ENCODE data around the gene DUSP23.

DUSP23 gene

DNA sequence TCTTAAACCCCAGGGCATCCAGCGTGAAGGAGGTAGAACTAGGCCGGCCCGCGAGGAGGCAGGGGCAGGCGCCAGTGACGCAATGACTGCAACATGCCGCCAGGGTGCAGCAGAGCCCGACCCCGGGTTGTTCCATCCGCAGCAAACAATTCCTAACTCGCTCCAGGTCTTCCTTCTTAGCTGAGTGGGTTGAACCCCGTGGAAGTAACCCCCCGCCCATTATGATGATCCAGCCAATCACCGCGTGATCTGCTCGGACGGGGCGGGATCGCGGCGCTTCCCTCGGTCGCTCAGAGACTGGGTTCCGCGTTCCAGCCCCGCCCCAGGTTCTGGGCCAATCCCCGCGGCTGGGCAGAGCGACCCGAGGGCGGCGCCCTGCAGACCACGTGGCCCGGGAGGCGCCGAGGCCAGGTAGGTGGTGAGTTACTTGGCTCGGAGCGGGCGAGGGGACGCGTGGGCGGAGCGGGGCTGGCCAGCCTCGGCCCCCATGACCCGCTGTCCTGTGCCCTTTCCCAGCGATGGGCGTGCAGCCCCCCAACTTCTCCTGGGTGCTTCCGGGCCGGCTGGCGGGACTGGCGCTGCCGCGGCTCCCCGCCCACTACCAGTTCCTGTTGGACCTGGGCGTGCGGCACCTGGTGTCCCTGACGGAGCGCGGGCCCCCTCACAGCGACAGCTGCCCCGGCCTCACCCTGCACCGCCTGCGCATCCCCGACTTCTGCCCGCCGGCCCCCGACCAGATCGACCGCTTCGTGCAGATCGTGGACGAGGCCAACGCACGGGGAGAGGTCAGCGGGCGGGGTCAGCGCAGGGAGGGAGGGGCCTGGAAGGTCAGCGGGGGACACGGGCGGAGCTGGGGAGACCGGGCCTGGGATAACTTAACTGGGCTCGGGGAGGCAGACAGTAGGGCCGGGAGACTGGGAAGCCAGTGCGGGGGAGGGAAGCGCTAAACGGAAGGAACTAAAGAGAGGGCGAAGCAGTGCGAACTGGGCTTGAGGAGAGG lies at the start of gene DUSP23:
TSS of gene DUSP23 (plus strand) at position 380 of the 1,000 bp plus-strand sequence. CDS start at position 519, 139 bp downstream.
- peak; percentile 95 to 96 for DNase-seq

- DNase-seq, result no peak
Observed at GRCh38 chr1:159737238-159737916, 43.4 kb upstream of the DUSP23 start.

- no peak for DNase-seq
Observed at GRCh38 chr1:159743651-159744410, 36.9 kb upstream of the DUSP23 start.

DNA sequence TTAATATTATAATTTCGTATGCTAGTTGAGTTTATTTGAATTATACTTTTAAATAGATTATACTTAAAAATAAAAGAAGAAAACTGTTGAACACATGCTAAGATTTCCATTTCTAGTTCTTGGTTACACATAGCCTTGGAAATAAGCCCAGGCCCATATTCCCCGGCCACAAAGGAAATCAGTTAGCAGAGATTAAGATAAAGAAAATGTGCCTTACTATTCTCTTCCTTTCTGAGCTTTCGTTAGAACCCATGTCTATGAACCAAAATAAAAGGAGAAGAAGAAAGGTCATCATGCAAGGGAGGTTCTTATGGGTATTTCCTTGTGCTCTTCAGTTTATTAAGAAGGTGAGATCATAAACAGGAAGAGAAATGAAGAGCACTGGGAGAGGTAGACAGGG lies 34.1 kb upstream of the DUSP23 start:
- no peak for DNase-seq

DNA sequence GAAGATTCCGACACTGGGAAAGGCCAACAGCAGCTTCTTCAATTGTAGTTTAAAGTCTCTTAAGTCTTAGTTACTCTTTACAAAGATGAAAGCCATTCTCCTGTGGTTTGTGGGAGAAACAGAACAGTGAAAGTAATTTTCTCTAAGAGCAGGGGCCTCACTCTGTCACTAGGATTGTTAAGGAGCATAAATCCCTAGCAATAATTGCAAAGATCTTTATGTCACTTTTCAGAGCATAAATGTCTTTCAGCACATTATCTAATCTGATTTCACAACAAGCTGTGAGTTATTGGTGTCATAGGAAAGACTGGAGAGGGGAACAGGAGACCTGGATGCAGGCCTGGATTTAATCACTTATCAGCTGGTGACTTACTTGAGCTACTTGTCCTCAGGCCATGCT lies 32.4 kb upstream of the DUSP23 start:
- no peak for DNase-seq

GRCh38 chr1:159749630-159750029 lies 31.1 kb upstream of the DUSP23 start:
- DNase-seq, result no peak

DNA sequence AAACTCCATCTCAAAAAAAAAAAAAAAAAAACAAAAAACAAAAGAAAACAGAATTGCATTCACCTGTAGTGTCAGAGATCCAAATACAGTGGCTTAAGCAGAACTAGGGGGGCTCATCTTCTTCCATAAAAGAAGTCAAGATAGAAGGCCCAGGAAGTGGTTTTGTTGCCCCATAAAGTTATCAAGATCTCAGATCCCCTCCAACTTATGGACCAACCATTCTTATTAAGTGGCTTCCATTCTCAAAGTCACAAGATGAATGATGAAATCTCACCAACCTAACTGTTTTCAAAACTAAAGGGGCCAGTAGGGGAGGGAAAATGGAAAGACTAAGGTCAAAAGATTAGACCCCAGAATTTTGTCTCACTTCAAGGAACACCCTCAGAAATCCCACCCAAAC lies 30.1 kb upstream of the DUSP23 start:
- no peak for DNase-seq

DNA sequence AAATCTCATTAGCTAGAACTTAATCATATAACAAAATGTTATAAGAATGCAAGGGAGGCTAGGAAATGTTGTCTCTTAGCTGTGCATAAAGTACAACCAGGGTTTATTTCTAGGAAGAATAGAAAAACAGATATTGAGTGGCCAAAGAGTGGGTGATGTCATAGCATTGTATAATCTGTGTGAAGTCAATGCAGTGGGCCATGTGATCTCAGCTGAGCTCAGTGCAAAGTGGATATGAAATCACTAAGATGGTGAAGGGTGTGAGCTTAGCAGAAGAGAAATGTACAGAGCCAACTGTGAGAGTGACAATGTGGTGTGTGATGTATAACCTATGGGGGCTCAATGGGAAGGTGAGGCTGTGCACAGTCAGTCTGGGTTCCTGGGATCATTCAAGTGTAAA lies 29.7 kb upstream of the DUSP23 start:
- no peak for DNase-seq

DNA sequence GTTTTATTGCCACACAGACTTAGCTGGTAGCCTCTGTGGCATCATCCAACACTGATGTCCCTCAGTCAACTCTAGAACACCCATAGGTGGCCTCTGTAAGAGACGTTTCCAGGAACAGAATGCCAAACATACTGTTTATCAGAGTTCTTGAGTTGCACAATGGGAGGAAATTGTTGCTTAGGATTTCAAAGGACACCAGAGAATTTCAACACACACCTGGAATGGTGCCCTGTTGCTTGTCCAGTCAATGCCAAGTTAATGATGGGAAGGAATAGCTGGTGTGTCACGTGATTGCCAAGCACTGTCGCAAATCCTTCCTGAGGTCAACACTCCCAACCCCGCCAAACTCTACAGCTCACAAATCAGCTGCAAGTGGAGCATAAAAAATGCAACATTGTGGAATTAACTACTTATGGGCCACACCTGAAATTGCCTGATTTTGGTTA lies 28.6 kb upstream of the DUSP23 start:
- DNase-seq, result no peak

DNA sequence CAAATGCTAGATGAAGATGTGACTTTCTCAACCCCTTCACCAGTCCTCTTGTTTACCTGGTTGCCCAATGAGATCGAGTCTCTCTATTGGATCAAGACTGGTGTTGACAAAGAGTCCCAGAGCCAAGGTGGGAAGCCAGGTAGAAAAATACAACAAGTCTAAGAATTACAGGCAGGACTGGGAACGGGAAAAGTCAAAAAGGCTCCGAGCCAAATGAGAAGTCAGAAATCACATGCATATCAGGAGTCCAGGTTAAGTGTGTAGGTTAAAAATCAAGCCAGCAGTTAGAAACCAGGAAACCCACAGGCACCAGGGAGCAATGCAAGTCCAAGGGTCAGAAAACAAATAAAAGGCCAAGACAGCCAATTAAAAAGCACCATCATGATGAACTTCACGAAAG lies 27.4 kb upstream of the DUSP23 start:
- no peak for DNase-seq

DNA sequence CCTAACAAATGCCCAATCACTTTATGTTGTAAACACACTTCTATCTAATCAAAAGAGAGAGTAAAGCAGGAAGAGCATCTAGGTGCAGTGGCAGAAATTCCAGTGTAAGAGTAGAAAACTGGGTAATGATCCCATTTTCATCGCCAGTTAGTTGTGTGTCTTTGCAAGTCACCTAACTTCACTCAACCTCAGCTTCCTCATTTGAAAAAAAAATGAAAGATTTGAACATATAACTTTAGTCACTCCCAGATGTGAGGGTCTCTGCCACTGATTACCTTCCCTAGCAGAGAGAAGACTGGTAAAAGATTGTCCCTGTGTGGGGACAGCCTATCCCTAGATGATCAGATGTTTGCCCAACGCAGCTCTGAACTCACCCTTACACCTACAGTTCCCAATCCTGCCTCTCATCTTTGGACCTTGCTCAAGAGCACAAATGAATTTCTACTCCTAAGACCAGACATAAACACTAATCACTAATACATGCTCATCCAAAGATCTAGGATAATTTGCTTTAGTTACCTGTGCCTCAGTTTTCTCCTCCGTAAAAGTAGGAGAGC lies 25.2 kb upstream of the DUSP23 start:
- no peak for DNase-seq

GRCh38 chr1:159756397-159756796 lies 24.4 kb upstream of the DUSP23 start:
- DNase-seq, result no peak

- no peak for DNase-seq
Observed at GRCh38 chr1:159763686-159764085, 17.1 kb upstream of the DUSP23 start.

DNA sequence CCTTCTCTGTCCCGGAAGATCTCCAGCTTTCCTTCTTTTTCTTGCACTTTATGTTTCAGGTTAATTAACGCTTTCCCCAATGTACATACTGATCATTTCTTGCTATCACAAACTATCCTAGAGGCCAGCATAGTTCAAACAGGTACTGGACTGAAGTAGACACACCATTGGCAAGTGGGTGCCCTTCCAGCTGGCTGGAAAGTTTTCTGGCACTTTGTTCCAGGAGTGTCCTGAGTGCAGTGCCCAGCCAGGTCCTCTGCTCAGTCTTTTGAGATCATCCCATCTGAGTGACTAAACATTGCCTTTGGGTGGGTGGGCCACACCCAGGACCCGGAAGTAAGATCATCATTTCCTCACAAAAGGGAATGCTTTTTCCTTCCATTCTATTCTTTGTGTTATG lies 15.0 kb upstream of the DUSP23 start:
- DNase-seq, result no peak

GRCh38 chr1:159771127-159771895 lies 9.5 kb upstream of the DUSP23 start:
- no peak for DNase-seq

- DNase-seq, result no peak
Observed at GRCh38 chr1:159774465-159774864, 6.3 kb upstream of the DUSP23 start.

DNA sequence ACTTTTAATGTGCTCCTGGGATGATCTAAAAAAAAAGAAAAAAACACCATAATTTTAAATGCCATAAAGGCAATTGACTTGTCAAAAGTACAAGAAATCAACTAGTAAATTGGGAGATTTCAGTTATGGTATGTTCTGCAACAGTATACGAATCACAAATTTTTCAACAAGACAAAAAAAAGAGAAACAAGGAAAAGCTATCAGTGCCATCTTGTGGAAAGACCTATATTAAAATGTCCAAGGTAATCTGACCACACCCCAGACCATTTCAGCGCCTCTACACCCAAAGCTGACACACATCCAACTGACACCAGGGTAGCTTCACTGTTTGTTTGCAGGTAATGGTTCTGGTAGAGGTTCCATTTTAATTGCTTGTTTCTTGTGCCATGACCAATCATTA lies 5.0 kb upstream of the DUSP23 start:
- no peak for DNase-seq

GRCh38 chr1:159778266-159778665 lies 2.5 kb upstream of the DUSP23 start:
- DNase-seq, result no peak

- no peak for DNase-seq
Observed at GRCh38 chr1:159779403-159779851, 1.3 kb upstream of the DUSP23 start.

DNA sequence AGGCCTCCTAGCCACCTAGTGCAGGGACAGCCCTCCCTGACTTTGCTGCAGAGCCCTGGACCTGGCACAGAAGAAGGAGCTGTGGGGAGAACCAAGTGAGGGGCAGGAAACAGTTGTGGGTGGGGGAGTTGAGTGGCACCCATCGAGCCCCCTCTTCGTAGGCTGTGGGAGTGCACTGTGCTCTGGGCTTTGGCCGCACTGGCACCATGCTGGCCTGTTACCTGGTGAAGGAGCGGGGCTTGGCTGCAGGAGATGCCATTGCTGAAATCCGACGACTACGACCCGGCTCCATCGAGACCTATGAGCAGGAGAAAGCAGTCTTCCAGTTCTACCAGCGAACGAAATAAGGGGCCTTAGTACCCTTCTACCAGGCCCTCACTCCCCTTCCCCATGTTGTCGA lies 1.2 kb downstream of the DUSP23 start:
- no peak for DNase-seq

- DNase-seq, result no peak
Observed at GRCh38 chr1:159783724-159784123, 3.0 kb downstream of the DUSP23 start.

GRCh38 chr1:159786465-159786864 lies 5.7 kb downstream of the DUSP23 start:
- no peak for DNase-seq

Data from activated CD4-positive, alpha-beta T cell treated with anti-CD3 and anti-CD28 coated beads, Interleukin-2, amount 50 U/mL, for 48 hours (primary cell).